ENCODE measurements around the gene OLFML2B.

Gene OLFML2B

GRCh38 chr1:161944381-161944780 is 79.3 kb downstream of the OLFML2B start:
- no peak for TF ChIP-seq CTCF (IDR thresholded peaks at IDR 0.05; ENCODE audit: low read depth, low read length, missing control alignments)
- DNase-seq = no peak
- in situ Hi-C loops (cut with HindIII; ENCODE audit: low pct_ligation_motif_present, low sequenced_read_pairs) = no loop called here
- no peak overlapping the region for H3K27ac ChIP-seq
- no peaks in the 10 kb centered on the region for H3K36me3 ChIP-seq (replicated peaks)
- H3K27me3 ChIP-seq (replicated peaks) = no peaks in the 10 kb centered on the region
- H3K4me3 ChIP-seq (ENCODE audit: low read depth, low read length) = no peak overlapping the region

GRCh38 chr1:161943737-161944136 is 79.9 kb downstream of the OLFML2B start:
- no peaks in the 10 kb centered on the region for H3K27me3 ChIP-seq (replicated peaks)
- in situ Hi-C loops (cut with HindIII; ENCODE audit: low pct_ligation_motif_present, low sequenced_read_pairs) = no loop called here

GRCh38 chr1:161941726-161942436 is 81.8 kb downstream of the OLFML2B start:
- Histone ChIP-seq H3K27ac (no peak overlapping the region), H3K27me3 (replicated peaks) (no peaks in the 10 kb centered on the region), H3K36me3 (replicated peaks) (no peaks in the 10 kb centered on the region), H3K4me3 (ENCODE audit: low read depth, low read length) (no peak overlapping the region)
- TF ChIP-seq CTCF (IDR thresholded peaks at IDR 0.05; ENCODE audit: low read depth, low read length, missing control alignments) = no peak
- DNase-seq = no peak
- in situ Hi-C loops (cut with HindIII; ENCODE audit: low pct_ligation_motif_present, low sequenced_read_pairs) = no loop called here

More at GRCh38 chr1:161943737-161944136, 79.9 kb downstream of the OLFML2B start:
- no peak for TF ChIP-seq CTCF (IDR thresholded peaks at IDR 0.05; ENCODE audit: low read depth, low read length, missing control alignments)
- Histone ChIP-seq H3K4me3 (ENCODE audit: low read depth, low read length) (no peak overlapping the region), H3K27ac (no peak overlapping the region), H3K36me3 (replicated peaks) (no peaks in the 10 kb centered on the region)
- no peak for DNase-seq

GRCh38 chr1:161940866-161941591 is 82.6 kb downstream of the OLFML2B start:
- no peak for TF ChIP-seq CTCF (IDR thresholded peaks at IDR 0.05; ENCODE audit: low read depth, low read length, missing control alignments)
- Histone ChIP-seq H3K36me3 (replicated peaks) (no peaks in the 10 kb centered on the region), H3K4me3 (ENCODE audit: low read depth, low read length) (no peak overlapping the region), H3K27ac (no peak overlapping the region), H3K27me3 (replicated peaks) (no peaks in the 10 kb centered on the region)
- DNase-seq = no peak
- in situ Hi-C loops (cut with HindIII; ENCODE audit: low pct_ligation_motif_present, low sequenced_read_pairs) = no loop called here

GRCh38 chr1:161936786-161937185 is 86.9 kb downstream of the OLFML2B start:
- Histone ChIP-seq H3K36me3 (replicated peaks) (no peaks in the 10 kb centered on the region), H3K27me3 (replicated peaks) (no peaks in the 10 kb centered on the region), H3K27ac (no peak overlapping the region), H3K4me3 (ENCODE audit: low read depth, low read length) (no peak overlapping the region)
- no peak for DNase-seq
- no peak for TF ChIP-seq CTCF (IDR thresholded peaks at IDR 0.05; ENCODE audit: low read depth, low read length, missing control alignments)
- in situ Hi-C loops (cut with HindIII; ENCODE audit: low pct_ligation_motif_present, low sequenced_read_pairs) = no loop called here

All from brain microvascular endothelial cell (primary cell).